ENCODE results near the gene SPAM1. TPM values are rescaled to one million over a fixed set of nuclear protein-coding genes. Genes with fewer than 3 reads are reported as not detected.
A peak's percentile ranks its signal among the peaks of the same experiment; 100 is the strongest.
"Not testable (repeated sequence)": the region's sequence is repeated elsewhere in the genome, so short reads cannot be mapped to it uniquely, and the experiment has no call there.

The SPAM1 gene
- total RNA-seq, 1 donor from 2014 or later = not detected

DNA sequence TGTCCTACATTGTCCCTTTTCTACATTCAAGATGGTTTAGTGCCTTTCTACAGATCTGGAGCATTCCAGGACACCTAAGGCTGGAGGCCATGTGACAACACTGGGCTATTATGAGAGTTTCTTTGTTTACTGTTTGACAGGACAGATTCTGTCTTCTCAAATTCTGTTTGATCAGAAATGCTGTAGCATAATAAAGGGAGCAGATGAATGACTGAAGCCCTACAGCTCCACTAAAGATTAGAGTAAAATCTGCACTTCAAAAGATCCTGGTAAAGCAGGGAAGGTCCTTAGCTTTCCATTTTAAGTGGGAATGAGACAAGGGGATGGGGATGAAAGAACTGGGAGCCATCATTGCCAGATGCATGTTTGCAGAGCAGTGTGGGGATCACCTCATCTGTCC lies 69.4 kb downstream of the SPAM1 start:
- peaks cover 2% of the 10 kb centered on the region for H3K9me3 Mint-ChIP-seq (ENCODE audit: unreplicated experiment)
- H3K27ac Mint-ChIP-seq (ENCODE audit: unreplicated experiment) = no peak overlapping the region
- DNase-seq = no peak
- no peak overlapping the region for H3K4me3 Mint-ChIP-seq (ENCODE audit: unreplicated experiment)
- no peaks in the 10 kb centered on the region for H3K36me3 Mint-ChIP-seq (ENCODE audit: unreplicated experiment)
- TF ChIP-seq, protein P1, sequence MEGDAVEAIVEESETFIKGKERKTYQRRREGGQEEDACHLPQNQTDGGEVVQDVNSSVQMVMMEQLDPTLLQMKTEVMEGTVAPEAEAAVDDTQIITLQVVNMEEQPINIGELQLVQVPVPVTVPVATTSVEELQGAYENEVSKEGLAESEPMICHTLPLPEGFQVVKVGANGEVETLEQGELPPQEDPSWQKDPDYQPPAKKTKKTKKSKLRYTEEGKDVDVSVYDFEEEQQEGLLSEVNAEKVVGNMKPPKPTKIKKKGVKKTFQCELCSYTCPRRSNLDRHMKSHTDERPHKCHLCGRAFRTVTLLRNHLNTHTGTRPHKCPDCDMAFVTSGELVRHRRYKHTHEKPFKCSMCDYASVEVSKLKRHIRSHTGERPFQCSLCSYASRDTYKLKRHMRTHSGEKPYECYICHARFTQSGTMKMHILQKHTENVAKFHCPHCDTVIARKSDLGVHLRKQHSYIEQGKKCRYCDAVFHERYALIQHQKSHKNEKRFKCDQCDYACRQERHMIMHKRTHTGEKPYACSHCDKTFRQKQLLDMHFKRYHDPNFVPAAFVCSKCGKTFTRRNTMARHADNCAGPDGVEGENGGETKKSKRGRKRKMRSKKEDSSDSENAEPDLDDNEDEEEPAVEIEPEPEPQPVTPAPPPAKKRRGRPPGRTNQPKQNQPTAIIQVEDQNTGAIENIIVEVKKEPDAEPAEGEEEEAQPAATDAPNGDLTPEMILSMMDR (IDR thresholded peaks at IDR 0.05; ENCODE audit: partially characterized antibody, unreplicated experiment) = no peak
- H3K4me1 Mint-ChIP-seq (ENCODE audit: low read depth, unreplicated experiment) = no peaks in the 10 kb centered on the region
- H3K27me3 Mint-ChIP-seq (ENCODE audit: unreplicated experiment) = no peaks in the 10 kb centered on the region

DNA sequence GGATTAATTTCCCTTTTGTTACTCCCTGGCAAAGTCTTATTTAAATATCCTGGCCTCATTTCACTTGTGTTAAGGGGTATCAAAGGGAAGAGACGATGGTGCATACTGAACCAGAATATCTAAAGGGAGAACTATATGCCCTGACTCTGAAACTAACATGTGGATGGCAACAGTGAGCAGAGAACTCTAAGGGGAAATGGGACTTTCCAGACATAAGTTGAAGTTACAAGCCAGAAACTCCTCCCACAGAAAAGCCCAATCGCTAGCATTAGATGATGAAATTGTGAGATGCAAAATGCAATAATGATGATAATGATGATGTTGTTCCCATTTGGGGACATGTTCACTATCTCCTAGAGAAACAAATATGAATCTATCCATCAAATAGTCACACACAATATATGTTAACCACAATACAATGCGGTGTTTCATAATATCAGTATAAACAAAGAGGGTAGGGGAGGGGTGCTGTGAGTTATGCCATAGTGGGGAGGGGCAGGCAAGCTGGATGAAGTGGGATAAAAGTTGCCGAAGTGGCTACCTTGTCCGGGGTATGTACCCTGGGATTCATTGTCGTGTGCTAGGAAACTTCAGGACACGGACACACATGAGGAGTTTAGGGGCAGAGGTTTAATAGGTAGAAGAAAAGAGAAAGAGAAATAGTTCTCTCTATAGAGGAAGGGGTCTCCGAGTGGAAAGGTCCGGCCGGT lies 70.7 kb downstream of the SPAM1 start:
- peaks cover 1% of the 10 kb centered on the region for H3K27me3 Mint-ChIP-seq (ENCODE audit: unreplicated experiment)
- peaks cover 2% of the 10 kb centered on the region for H3K9me3 Mint-ChIP-seq (ENCODE audit: unreplicated experiment)
- H3K4me1 Mint-ChIP-seq (ENCODE audit: low read depth, unreplicated experiment) = no peaks in the 10 kb centered on the region
- H3K27ac Mint-ChIP-seq (ENCODE audit: unreplicated experiment) = no peak overlapping the region
- no peak for DNase-seq
- no peak overlapping the region for H3K4me3 Mint-ChIP-seq (ENCODE audit: unreplicated experiment)
- TF ChIP-seq, protein P1 (IDR thresholded peaks at IDR 0.05; ENCODE audit: partially characterized antibody, unreplicated experiment) = no peak
- no peaks in the 10 kb centered on the region for H3K36me3 Mint-ChIP-seq (ENCODE audit: unreplicated experiment)

DNA sequence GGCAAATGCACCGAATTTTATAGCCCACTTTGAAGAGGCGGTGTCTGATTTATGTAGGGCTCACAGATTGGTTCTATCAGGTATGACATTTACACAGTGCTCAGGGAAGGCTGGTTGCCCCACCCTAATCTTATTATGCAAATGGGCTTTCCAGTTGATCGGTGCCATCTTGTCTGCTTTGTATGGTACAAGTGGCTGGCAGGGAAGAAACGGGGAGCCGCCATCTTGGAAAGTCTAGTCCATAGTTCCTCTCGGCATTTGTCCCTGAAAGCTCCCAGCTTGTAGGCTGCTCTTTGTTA lies 71.2 kb downstream of the SPAM1 start:
- no peak overlapping the region for H3K27ac Mint-ChIP-seq (ENCODE audit: unreplicated experiment)
- no peak for DNase-seq
- H3K9me3 Mint-ChIP-seq (ENCODE audit: unreplicated experiment) = peaks cover 2% of the 10 kb centered on the region
- H3K36me3 Mint-ChIP-seq (ENCODE audit: unreplicated experiment) = no peaks in the 10 kb centered on the region
- peaks cover 1% of the 10 kb centered on the region for H3K27me3 Mint-ChIP-seq (ENCODE audit: unreplicated experiment)
- no peak overlapping the region for H3K4me3 Mint-ChIP-seq (ENCODE audit: unreplicated experiment)
- H3K4me1 Mint-ChIP-seq (ENCODE audit: low read depth, unreplicated experiment) = no peaks in the 10 kb centered on the region
- TF ChIP-seq, protein P1 (IDR thresholded peaks at IDR 0.05; ENCODE audit: partially characterized antibody, unreplicated experiment) = no peak

DNA sequence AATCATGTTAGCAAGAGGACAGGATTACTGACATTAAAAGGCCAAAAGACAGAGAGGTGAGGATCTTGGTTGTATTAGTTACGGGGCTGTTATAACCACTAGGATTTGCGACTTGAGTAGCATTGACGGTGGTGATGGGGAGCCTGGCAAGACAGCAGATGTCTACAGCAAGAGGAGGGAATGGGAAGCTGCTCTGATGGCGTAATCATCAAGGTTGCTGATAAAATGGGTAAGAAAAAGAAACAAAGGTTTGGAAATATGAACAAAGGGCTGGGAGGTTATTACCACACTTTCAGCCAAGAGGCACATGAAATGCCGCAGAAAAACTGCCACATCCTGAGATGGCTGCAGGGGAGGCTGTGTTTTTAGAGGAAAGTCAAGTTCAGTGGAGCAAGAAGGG lies 73.9 kb downstream of the SPAM1 start:
- Mint-ChIP-seq H3K27me3 (ENCODE audit: unreplicated experiment) (peaks cover 1% of the 10 kb centered on the region), H3K36me3 (ENCODE audit: unreplicated experiment) (no peaks in the 10 kb centered on the region), H3K9me3 (ENCODE audit: unreplicated experiment) (peaks cover 7% of the 10 kb centered on the region), H3K27ac (ENCODE audit: unreplicated experiment) (no peak overlapping the region), H3K4me1 (ENCODE audit: low read depth, unreplicated experiment) (no peaks in the 10 kb centered on the region), H3K4me3 (ENCODE audit: unreplicated experiment) (no peak overlapping the region)
- DNase-seq = no peak
- TF ChIP-seq, protein P1 (IDR thresholded peaks at IDR 0.05; ENCODE audit: partially characterized antibody, unreplicated experiment) = no peak

DNA sequence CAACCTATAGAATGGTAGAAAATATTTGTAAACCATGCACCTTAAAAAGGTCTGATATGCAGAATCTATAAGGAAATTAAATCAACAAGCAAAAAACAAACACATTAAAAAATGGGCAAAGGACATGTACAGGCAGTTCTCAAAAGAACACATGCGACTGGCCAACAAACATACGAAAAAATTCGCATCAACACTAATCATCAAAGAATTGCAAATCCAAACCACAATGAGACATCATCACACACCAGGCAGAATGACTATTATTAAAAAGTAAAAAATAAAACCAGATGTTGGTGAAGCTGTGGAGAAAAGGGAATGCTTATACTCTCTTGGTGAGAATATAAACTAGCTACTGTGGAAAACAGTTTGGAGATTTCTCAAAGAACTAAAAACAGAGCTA lies 74.7 kb downstream of the SPAM1 start:
- Mint-ChIP-seq H3K27ac (ENCODE audit: unreplicated experiment) (no peak overlapping the region), H3K9me3 (ENCODE audit: unreplicated experiment) (peaks cover 7% of the 10 kb centered on the region), H3K4me3 (ENCODE audit: unreplicated experiment) (no peak overlapping the region), H3K4me1 (ENCODE audit: low read depth, unreplicated experiment) (no peaks in the 10 kb centered on the region), H3K36me3 (ENCODE audit: unreplicated experiment) (no peaks in the 10 kb centered on the region), H3K27me3 (ENCODE audit: unreplicated experiment) (peaks cover 1% of the 10 kb centered on the region)
- DNase-seq = no peak
- TF ChIP-seq, protein P1 (IDR thresholded peaks at IDR 0.05; ENCODE audit: partially characterized antibody, unreplicated experiment) = no peak

DNA sequence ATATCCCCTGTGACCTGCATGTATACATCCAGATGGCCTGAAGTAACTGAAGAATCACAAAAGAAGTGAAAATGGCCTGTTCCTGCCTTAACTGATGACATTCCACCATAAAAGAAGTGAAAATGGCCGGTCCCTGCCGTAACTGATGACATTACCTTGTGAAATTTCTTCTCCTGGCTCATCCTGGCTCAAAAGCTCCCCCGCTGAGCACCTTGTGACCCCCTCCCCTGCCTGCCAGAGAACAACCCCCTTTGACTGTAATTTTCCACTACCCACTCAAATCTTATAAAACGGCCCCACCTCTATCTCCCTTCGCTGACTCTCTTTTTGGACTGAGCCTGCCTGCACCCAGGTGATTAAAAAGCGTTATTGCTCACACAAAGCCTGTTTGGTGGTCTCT lies 83.3 kb downstream of the SPAM1 start:
- peaks cover 29% of the 10 kb centered on the region for H3K4me1 Mint-ChIP-seq (ENCODE audit: low read depth, unreplicated experiment)
- H3K27me3 Mint-ChIP-seq (ENCODE audit: unreplicated experiment); DNase-seq; H3K9me3 Mint-ChIP-seq (ENCODE audit: unreplicated experiment); H3K36me3 Mint-ChIP-seq (ENCODE audit: unreplicated experiment); H3K27ac Mint-ChIP-seq (ENCODE audit: unreplicated experiment): not testable (repeated sequence)
- peak overlapping the region; percentile 24 for H3K4me3 Mint-ChIP-seq (ENCODE audit: unreplicated experiment)

Data from glutamatergic neuron (in vitro differentiated cells).